A673 (cell line): ENCODE results near the gene GAS2. TPM values are rescaled to one million over a fixed set of nuclear protein-coding genes. Genes with fewer than 3 reads are reported as not detected.

Experiments used
- Bru-seq: library from RNA; stranded (reverse); fragments of 400-500 nt; gene quantifications from one replicate; lab custom pipeline; 2021; lab: Mats Ljungman, UMichigan
- BruChase-seq, 2 experiments: library from RNA; stranded (reverse); fragments of 400-500 nt; gene quantifications; one replicate each; lab custom pipeline; 2021; lab: Mats Ljungman, UMichigan
- BruUV-seq: library from RNA; stranded (reverse); fragments of 400-500 nt; replicated peaks from 2 replicates; lab custom pipeline; 2021; lab: Mats Ljungman, UMichigan
- CTCF ChIA-PET: fragments of 300-600 bp; sonication (Branson Sonifier 250); formaldehyde crosslinking; loops from one replicate; lab custom pipeline; 2022; ENCODE audit warnings: antibody characterized with exemption; lab: Charles Lee
- POLR2A ChIA-PET: fragments of 300-600 bp; sonication (Branson Sonifier 250); formaldehyde crosslinking; loops from one replicate; lab custom pipeline; 2022; ENCODE audit warnings: antibody characterized with exemption; ENCODE audit not compliant: low non-redundant PET; lab: Charles Lee
- DNase-seq: peaks from one replicate; pipeline ENCODE4 v3.0.0-alpha.2; 2015; ENCODE audit warnings: low spot score
- H3K27ac ChIP-seq: fragments of 200-600 bp; sonication (generic); 2 replicates; pipeline ENCODE4 v1.5.1; 2016; ENCODE audit warnings: mixed run types, low read depth, mild to moderate bottlenecking, mixed read lengths, antibody characterized with exemption, low read length; ENCODE audit not compliant: poor library complexity, severe bottlenecking
- H3K27me3 ChIP-seq: fragments of 200-600 bp; sonication (generic); replicated peaks from 2 replicates; pipeline ENCODE4 v1.6.1; 2017; ENCODE audit warnings: mixed run types, low read depth, mild to moderate bottlenecking, mixed read lengths, antibody characterized with exemption, low read length; ENCODE audit not compliant: insufficient read depth, poor library complexity
- H3K36me3 ChIP-seq: fragments of 200-600 bp; sonication (generic); 2 replicates; pipeline ENCODE4 v1.6.1; 2016; ENCODE audit warnings: mixed run types, mild to moderate bottlenecking, mixed read lengths, antibody characterized with exemption, low read length; ENCODE audit not compliant: insufficient read depth, poor library complexity, severe bottlenecking
- H3K4me1 ChIP-seq: fragments of 200-600 bp; sonication (generic); 2 replicates; pipeline ENCODE4 v1.6.1; 2017; ENCODE audit warnings: mixed run types, mild to moderate bottlenecking, mixed read lengths, antibody characterized with exemption, low read length; ENCODE audit not compliant: insufficient read depth, poor library complexity, severe bottlenecking
- H3K4me3 ChIP-seq: fragments of 200-600 bp; sonication (generic); 2 replicates; pipeline ENCODE4 v1.5.1; 2016; ENCODE audit warnings: low read depth, mixed run types, mild to moderate bottlenecking, mixed read lengths, low read length; ENCODE audit not compliant: poor library complexity, severe bottlenecking
- H3K9me3 ChIP-seq: fragments of 200-600 bp; sonication (generic); 2 replicates; pipeline ENCODE4 v1.6.1; 2016; ENCODE audit warnings: mixed run types, low read depth, mild to moderate bottlenecking, mixed read lengths, antibody characterized with exemption, low read length; ENCODE audit not compliant: poor library complexity, severe bottlenecking
- EZH2 ChIP-seq: fragments of 200-600 bp; sonication (generic); IDR thresholded peaks from 2 replicates; pipeline ENCODE4 v1.6.1; 2017; ENCODE audit warnings: borderline replicate concordance, low read depth, mild to moderate bottlenecking, mixed read lengths, antibody characterized with exemption, low read length; ENCODE audit not compliant: poor library complexity, severe bottlenecking
- intact Hi-C: fragments of 100-400 bp; cut with micrococcal nuclease; formaldehyde crosslinking; loops from one replicate; pipeline ENCODE4 v1.10.0; 2022; ENCODE audit not compliant: unreplicated experiment
- long read RNA-seq: library from polyadenylated mRNA; stranded (forward); transcript quantifications from one replicate; pipeline ENCODE4 v2.0.0, GENCODE V29; 2022
- total RNA-seq: library from RNA; stranded (reverse); gene quantifications from 2 replicates; pipeline ENCODE4 v1.2.3, GENCODE V29; 2021
- TF ChIP-seq, protein P1 (sequence below): fragments of 300-800, 200-600 bp; sonication (generic); conservative IDR thresholded peaks from 2 replicates; pipeline ENCODE4 v1.5.1; 2017; ENCODE audit warnings: low read depth, mild to moderate bottlenecking, antibody characterized with exemption, low read length, moderate library complexity, mixed read lengths

The GAS2 gene
- total RNA-seq = 1.8 and 3.0 TPM in 2 replicates
- percentile 37 among the genes with signal in this experiment for Bru-seq, nascent RNA
- percentile 37 among the genes with signal in this experiment for BruChase-seq, experiment 1, labeled RNA remaining after a 2-hour chase
- BruChase-seq, experiment 2, labeled RNA remaining after a 6-hour chase = percentile 27 among the genes with signal in this experiment
- long read RNA-seq, partial matches to known transcripts = 0 of 3 reads
- long read RNA-seq, other reads (novel, unspliced or antisense) = 0 of 3 reads

DNA sequence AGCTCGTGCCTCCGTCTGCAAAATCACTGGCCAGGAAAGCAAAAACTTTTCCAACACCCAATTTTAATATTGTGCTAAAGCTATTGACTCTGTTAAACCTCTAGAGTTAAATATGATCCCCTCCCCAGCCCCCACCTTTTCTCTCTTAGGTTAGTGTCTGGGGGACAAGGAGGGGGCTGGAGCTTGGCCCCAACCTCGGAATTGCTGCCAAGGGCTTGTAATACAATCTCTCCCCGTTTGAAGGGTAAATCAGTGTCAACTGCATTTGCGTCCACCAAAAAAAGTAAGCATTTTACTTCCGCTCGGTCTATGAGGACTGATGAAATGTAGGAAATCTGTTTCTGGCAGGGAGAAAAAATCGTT is at the start of gene GAS2:
Gene GAS2, plus strand, starts transcription at position 287 of the 363 bp plus-strand sequence. CDS start 8,259 bp downstream, outside the sequence.
- H3K4me3 ChIP-seq = peak within 1 kb of the TSS; percentile 42
- CTCF ChIA-PET = no interaction called here
- TF ChIP-seq, protein P1, sequence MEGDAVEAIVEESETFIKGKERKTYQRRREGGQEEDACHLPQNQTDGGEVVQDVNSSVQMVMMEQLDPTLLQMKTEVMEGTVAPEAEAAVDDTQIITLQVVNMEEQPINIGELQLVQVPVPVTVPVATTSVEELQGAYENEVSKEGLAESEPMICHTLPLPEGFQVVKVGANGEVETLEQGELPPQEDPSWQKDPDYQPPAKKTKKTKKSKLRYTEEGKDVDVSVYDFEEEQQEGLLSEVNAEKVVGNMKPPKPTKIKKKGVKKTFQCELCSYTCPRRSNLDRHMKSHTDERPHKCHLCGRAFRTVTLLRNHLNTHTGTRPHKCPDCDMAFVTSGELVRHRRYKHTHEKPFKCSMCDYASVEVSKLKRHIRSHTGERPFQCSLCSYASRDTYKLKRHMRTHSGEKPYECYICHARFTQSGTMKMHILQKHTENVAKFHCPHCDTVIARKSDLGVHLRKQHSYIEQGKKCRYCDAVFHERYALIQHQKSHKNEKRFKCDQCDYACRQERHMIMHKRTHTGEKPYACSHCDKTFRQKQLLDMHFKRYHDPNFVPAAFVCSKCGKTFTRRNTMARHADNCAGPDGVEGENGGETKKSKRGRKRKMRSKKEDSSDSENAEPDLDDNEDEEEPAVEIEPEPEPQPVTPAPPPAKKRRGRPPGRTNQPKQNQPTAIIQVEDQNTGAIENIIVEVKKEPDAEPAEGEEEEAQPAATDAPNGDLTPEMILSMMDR = no peak
- no peak for TF ChIP-seq EZH2
- no peaks in the 10 kb centered on the region for H3K36me3 ChIP-seq
- BruUV-seq = no TSS peak
- intact Hi-C loops = loop anchor here (2.0 kb wide), 1 partner anchor 64 kb away; no protein-coding TSS in a partner anchor
- peaks cover 50% of the 10 kb centered on the region for H3K27me3 ChIP-seq
- no peak for DNase-seq
- H3K4me1 ChIP-seq = no peaks in the 10 kb centered on the region
- no peaks in the 10 kb centered on the region for H3K9me3 ChIP-seq
- no peak within 1 kb of the TSS for H3K27ac ChIP-seq
- POLR2A ChIA-PET = no interaction called here

DNA sequence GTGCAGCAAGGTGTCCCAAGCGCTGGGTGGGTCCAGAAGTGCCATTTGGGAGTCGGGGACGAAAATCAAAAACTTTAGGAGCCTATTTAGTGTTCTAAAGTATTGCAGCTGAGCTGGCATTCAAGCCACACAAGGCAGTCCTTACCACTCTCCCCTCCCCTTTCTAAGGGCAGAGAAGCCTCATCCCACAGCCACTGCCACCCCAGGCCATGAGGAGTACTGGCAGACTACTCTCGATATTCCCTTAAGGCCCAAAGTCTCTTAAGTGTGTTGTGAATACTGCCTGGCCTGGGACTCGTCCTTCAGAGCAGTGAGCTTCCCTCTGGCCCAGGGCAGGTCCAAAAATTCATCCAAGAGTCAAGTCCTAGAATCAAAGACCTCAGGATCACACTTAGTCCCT is 48.5 kb upstream of the GAS2 start:
- Histone ChIP-seq H3K4me3 (no peak overlapping the region), H3K4me1 (no peaks in the 10 kb centered on the region), H3K36me3 (no peaks in the 10 kb centered on the region), H3K9me3 (no peaks in the 10 kb centered on the region), H3K27me3 (no peaks in the 10 kb centered on the region), H3K27ac (no peak overlapping the region)
- no peak for TF ChIP-seq EZH2
- TF ChIP-seq, protein P1 = no peak
- no TSS peak for BruUV-seq
- ChIA-PET POLR2A (no interaction called here), CTCF (no interaction called here)
- intact Hi-C loops = no loop called here
- DNase-seq = no peak

DNA sequence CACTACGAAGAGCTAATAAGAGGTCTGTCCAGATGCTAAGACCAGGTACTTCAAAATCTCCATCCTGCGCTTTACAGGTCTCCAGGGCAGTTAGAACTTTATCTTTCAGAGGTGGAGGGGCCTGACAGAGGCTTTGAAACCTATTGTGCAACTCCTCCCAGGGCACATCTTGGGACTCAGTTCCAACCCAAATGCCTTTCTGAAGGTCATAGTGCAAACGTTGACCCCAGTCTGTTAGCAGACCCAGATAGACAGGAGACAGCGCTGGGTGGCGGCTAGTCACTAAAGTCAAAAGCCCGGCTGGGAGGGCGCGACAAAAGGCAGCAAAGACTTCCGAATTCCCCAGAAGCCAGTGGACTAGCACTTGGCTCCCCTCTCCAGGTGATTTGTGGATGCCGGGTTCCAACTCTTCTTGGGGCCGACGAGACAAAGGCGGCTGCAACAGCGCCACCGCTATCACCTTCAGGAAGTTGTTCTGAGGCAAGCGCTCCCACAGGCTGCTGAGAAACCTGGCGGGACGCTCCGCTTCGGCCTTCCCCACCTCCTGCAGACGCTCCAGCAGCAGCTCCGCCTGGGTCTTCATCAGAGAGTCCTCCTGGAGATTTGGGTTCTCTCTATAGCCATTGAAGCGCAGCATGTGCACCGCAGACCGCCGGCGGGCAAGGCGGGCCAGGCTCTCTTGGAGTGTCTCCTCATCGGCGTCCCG is 41.5 kb upstream of the GAS2 start:
- peak overlapping the region; percentile 80 for H3K4me3 ChIP-seq
- POLR2A ChIA-PET = no interaction called here

More for the DNA sequence above, 41.5 kb upstream of the GAS2 start:
- no peaks in the 10 kb centered on the region for H3K27me3 ChIP-seq
- no TSS peak for BruUV-seq
- no peaks in the 10 kb centered on the region for H3K9me3 ChIP-seq
- CTCF ChIA-PET = no interaction called here
- peaks cover 16% of the 10 kb centered on the region for H3K4me1 ChIP-seq
- no peak for TF ChIP-seq EZH2
- TF ChIP-seq, protein P1 = peak; percentile 61
- H3K27ac ChIP-seq = peak overlapping the region; percentile 86
- peak; percentile 66 for DNase-seq
- intact Hi-C loops = loop anchor here (5.0 kb wide), 1 partner anchor 162 kb away; no protein-coding TSS in a partner anchor
- no peaks in the 10 kb centered on the region for H3K36me3 ChIP-seq
